Uterus (tissue), 2 donors: ENCODE measurements around the gene BHLHE41.

ENCODE experiments used
- CTCF ChIP-seq, 4 experiments: fragments of 200-600 bp in 2 of 4; fragments of 450-650 bp in 2 of 4; sonication (generic) in 2 of 4; IDR thresholded peaks; one replicate each; pipeline ENCODE4 v1.5.1; 2016 to 2019; ENCODE audit warnings: antibody characterized with exemption in 4 of 4, mild to moderate bottlenecking in 2 of 4, moderate library complexity in 1 of 4
- POLR2A ChIP-seq, 2 donors: fragments of 450-650 bp; IDR thresholded peaks; one replicate each; pipeline ENCODE4 v1.6.1; 2016; ENCODE audit warnings: antibody characterized with exemption in 2 of 2, mild to moderate bottlenecking in 1 of 2, moderate library complexity in 1 of 2

- no peak for TF ChIP-seq CTCF (IDR thresholded peaks at IDR 0.05)
- TF ChIP-seq POLR2A (IDR thresholded peaks at IDR 0.05) = no peak
These were observed 23.5 kb upstream of the BHLHE41 start for GRCh38 chr12:26148291-26148690.
